ENCODE data around the gene SIN3A.
"Not testable (repeated sequence)": the region's sequence is repeated elsewhere in the genome, so short reads cannot be mapped to it uniquely, and the experiment has no call there.

SIN3A gene

DNA sequence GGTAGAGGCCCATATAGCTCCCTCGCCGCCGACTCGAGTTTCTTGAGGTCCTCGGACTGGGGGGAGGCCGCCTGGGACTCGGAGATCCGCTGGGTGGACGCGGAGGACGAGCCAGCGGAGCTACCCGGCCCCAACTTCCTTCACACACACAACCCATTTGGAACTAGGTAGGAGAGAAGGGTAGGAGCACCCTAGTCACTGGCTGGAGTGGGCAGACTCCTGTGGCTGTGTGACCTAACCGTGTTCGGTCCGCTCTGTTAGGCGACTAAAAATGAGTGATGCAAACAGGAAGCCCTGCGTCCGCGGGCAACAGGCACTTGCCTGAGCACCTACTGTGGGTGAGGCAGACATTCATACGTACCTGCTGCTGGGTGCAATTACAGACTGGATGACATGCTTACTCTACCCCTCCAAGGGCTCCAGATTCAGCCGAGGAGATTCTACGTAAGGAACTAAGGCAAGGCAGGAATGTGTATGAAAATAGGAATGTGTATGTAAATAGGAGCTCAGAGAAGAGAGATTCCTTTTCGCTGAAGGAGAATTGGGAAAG is 4.6 kb upstream of the SIN3A start:
- peak overlapping the region; percentile 83 for H3K9ac ChIP-seq (ENCODE audit: low read length)
- peaks cover 23% of the 10 kb centered on the region for H3K4me1 ChIP-seq (ENCODE audit: control insufficient read depth, insufficient read depth, low read length)
- H3K36me3 ChIP-seq (ENCODE audit: control insufficient read depth, insufficient read depth, low read length), result no peaks in the 10 kb centered on the region
- no peaks in the 10 kb centered on the region for H3K27me3 ChIP-seq (ENCODE audit: control insufficient read depth, insufficient read depth, low read length)
- peak overlapping the region; percentile 69 for H3K4me3 ChIP-seq (ENCODE audit: low read length)
- H3K9me3 ChIP-seq (ENCODE audit: control insufficient read depth, low read length), result no peaks in the 10 kb centered on the region

DNA sequence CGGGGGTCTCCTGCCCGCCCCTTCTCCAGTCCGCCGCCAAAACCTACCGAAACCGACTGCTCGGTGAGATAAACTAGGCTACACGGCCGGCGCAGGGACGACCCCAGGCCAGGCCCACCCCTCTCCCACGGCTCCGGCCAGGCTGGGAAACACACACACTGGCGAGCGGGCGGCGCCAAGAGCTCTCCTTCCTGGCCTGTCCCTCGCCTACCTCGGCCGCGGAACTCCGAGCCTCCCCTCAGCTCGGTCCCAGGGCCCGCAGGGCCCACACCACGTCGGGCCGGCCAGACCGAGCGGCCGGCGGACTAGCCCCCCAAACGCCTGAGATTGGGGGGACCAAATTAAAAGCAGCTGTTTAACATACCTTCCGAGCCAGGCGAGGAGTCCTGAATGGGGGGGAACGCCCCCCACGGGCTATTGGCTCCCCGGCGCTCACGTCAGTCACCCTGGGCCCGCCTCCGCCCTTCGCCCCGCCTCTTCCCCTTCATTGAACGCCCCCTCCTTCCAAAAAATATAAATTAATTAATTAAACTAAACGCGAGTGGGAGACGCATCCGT is 4.0 kb upstream of the SIN3A start:
- Histone ChIP-seq H3K9ac (ENCODE audit: low read length) (peak overlapping the region; percentile 83), H3K27me3 (ENCODE audit: control insufficient read depth, insufficient read depth, low read length) (no peaks in the 10 kb centered on the region), H3K9me3 (ENCODE audit: control insufficient read depth, low read length) (no peaks in the 10 kb centered on the region), H3K4me1 (ENCODE audit: control insufficient read depth, insufficient read depth, low read length) (peaks cover 18% of the 10 kb centered on the region), H3K4me3 (ENCODE audit: low read length) (peak overlapping the region; percentile 69), H3K36me3 (ENCODE audit: control insufficient read depth, insufficient read depth, low read length) (no peaks in the 10 kb centered on the region)

DNA sequence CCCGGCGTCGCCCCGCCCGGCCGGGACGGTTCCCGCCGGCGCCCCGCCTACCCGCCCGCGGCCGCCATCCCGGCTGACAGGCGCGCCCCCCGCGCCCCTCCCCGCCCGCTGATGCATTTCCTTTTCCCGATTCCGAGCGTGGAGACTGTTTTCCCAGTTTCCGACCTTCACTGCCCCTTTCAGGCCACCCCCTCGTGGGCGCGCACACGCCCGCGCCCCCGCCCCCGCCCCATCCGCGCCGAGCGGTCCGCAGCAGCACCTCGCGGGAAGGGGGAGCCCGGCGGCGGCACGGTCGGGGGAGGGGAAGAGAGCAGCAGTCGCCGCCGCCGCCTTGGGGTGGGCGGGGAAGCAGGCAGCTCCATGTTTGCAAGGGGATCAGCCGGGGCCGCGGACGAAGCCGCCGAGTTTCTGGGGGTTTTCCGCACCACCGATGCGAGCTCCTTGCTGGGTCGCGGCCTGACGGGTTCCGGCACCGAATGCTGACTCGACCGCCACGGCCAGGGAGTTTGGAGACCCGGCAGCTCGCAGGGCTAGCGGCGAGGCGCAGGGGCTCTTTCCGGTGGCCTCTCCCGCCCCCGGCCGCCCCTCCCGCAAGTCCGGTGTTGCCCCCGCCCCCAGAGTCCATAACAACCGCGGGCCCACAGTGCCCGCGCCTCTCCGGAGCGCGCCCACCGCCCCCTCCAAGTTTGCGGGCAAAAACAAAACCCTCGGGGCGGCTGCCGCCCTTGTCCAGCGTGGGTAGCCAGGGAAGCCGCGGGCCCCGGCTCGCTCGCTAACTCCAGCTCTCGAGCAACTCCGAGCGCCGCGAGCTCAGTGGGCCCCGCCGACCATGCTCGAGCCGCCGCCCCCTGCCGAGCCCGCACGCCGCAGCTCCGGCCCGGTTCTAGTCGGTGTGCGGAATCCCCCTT is 3.2 kb upstream of the SIN3A start:
- Histone ChIP-seq H3K4me3 (ENCODE audit: low read length) (peak overlapping the region; percentile 69), H3K9ac (ENCODE audit: low read length) (peak overlapping the region; percentile 83), H3K36me3 (ENCODE audit: control insufficient read depth, insufficient read depth, low read length) (no peaks in the 10 kb centered on the region), H3K4me1 (ENCODE audit: control insufficient read depth, insufficient read depth, low read length) (peaks cover 16% of the 10 kb centered on the region), H3K27me3 (ENCODE audit: control insufficient read depth, insufficient read depth, low read length) (no peaks in the 10 kb centered on the region), H3K9me3 (ENCODE audit: control insufficient read depth, low read length) (no peaks in the 10 kb centered on the region)

GRCh38 chr15:75453703-75454470 is 2.4 kb upstream of the SIN3A start:
- Histone ChIP-seq H3K9ac (ENCODE audit: low read length) (peak overlapping the region; percentile 87), H3K27me3 (ENCODE audit: control insufficient read depth, insufficient read depth, low read length) (no peaks in the 10 kb centered on the region), H3K36me3 (ENCODE audit: control insufficient read depth, insufficient read depth, low read length) (no peaks in the 10 kb centered on the region)

DNA sequence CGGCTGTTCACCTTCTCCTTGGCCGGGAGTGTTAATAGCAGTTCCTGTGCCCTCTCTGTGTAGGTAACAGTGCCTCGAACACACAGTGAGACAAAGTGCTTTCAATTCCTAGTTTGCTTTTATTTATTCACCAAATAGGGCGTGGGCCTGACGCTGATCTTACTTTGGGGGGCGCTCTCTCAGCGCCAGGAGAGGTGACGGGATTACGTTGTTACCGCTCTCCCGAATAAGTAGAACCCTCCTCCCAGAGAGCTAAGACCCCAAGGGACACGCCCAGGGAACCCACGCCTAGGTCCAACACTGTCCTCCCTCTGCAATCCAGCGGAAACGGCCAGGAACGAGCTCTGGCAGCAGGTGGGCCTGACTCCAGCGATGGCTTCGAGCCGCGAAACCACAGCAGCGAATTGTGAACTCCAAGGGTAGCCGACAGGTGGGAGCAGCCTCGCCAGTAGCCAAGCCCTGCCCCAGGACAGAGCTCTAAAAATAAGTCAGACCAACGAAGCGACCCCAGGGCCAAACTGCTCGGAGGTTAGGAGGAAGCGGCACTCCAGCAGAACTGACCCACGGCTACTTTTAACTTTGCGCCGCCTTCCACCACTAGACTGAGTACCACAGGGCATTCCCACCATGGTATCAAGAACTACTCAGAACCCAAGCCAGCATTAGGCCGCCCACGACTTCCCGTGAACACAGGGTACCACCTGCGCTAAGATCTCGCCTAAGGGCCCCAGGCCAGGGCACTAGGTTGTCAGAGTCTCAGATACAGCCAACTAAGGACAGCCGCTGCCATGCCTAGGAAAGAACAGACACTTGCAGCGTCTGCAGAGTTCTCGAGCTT is 1.6 kb upstream of the SIN3A start:
- Histone ChIP-seq H3K4me1 (ENCODE audit: control insufficient read depth, insufficient read depth, low read length) (peaks cover 16% of the 10 kb centered on the region), H3K27me3 (ENCODE audit: control insufficient read depth, insufficient read depth, low read length) (no peaks in the 10 kb centered on the region), H3K4me3 (ENCODE audit: low read length) (peak overlapping the region; percentile 81), H3K36me3 (ENCODE audit: control insufficient read depth, insufficient read depth, low read length) (no peaks in the 10 kb centered on the region), H3K9ac (ENCODE audit: low read length) (peak overlapping the region; percentile 87), H3K9me3 (ENCODE audit: control insufficient read depth, low read length) (no peaks in the 10 kb centered on the region)

More at GRCh38 chr15:75453703-75454470, 2.4 kb upstream of the SIN3A start:
- no peaks in the 10 kb centered on the region for H3K9me3 ChIP-seq (ENCODE audit: control insufficient read depth, low read length)
- H3K4me1 ChIP-seq (ENCODE audit: control insufficient read depth, insufficient read depth, low read length), result peaks cover 16% of the 10 kb centered on the region
- H3K4me3 ChIP-seq (ENCODE audit: low read length), result peak overlapping the region; percentile 81

DNA sequence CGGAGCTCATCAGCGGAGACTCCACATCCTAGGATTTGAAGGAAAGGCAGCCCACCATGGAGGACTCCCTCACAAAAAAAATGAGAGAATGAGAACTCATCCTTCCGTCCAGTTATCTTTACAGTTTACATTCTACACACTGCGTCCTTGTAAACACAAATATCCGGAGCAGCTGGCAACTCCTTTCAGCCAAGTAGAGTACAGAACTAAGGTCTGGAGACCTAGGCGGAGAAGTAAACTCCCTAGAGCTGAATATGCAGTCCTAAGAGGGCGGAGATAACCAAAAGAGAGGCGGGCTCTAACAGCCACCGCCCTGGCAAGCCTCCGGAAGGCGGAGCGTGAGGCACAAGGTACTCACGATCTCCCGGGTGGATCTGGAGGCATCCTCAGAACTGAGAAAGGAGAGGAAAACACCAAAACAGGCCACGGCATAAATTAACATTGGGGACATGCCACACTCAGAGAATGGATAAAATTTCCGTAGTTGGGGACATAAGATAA is 924 bp upstream of the SIN3A start:
- Histone ChIP-seq H3K4me3 (ENCODE audit: low read length) (peak overlapping the region; percentile 81), H3K27me3 (ENCODE audit: control insufficient read depth, insufficient read depth, low read length) (no peaks in the 10 kb centered on the region), H3K9ac (ENCODE audit: low read length) (peak overlapping the region; percentile 87), H3K36me3 (ENCODE audit: control insufficient read depth, insufficient read depth, low read length) (no peaks in the 10 kb centered on the region), H3K9me3 (ENCODE audit: control insufficient read depth, low read length) (no peaks in the 10 kb centered on the region), H3K4me1 (ENCODE audit: control insufficient read depth, insufficient read depth, low read length) (peaks cover 16% of the 10 kb centered on the region)

GRCh38 chr15:75451202-75451673 is 252 bp downstream of the SIN3A start:
- Histone ChIP-seq H3K4me1 (ENCODE audit: control insufficient read depth, insufficient read depth, low read length) (peaks cover 9% of the 10 kb centered on the region), H3K9me3 (ENCODE audit: control insufficient read depth, low read length) (no peaks in the 10 kb centered on the region)

GRCh38 chr15:75450307-75451201 is 936 bp downstream of the SIN3A start:
- H3K9me3 ChIP-seq (ENCODE audit: control insufficient read depth, low read length), result no peaks in the 10 kb centered on the region

More at GRCh38 chr15:75451202-75451673, 252 bp downstream of the SIN3A start:
- no peaks in the 10 kb centered on the region for H3K36me3 ChIP-seq (ENCODE audit: control insufficient read depth, insufficient read depth, low read length)
- H3K27me3 ChIP-seq (ENCODE audit: control insufficient read depth, insufficient read depth, low read length), result no peaks in the 10 kb centered on the region
- H3K9ac ChIP-seq (ENCODE audit: low read length), result peak overlapping the region; percentile 73
- peak overlapping the region; percentile 36 for H3K4me3 ChIP-seq (ENCODE audit: low read length)

DNA sequence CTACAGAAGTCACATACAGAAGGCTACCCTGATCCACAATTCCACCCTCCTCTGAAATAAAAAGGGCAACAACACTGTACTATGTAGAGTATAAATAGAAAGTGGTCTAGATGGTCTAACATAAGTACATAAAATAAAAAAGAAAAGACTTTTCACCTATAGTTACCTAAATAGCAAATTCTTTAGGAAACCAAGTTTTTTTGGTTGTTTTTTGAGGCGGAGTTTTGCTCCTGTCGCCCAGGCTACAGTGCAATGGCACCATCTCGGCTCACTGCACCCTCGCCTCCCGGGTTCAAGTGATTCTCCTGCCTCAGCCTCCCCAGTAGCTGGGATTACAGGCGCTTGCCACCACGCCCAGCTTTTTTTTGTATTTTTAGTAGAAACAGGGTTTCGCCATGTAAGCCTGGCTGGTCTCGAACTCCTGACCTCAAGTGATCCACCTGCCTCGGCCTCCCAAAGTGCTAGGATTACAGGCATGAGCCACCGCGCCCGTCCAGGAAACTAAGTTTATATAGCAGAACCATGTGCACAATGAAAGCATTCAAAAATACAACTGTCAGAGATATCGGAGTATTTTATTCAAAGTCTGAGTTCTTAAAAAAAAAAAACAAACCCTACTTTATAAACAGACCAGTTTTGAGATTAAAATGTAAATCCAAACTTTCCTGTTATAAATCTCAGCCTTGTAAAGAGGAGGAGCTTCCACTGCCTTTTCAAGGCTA is 1.7 kb downstream of the SIN3A start:
- Histone ChIP-seq H3K9ac (ENCODE audit: low read length) (no peak overlapping the region), H3K36me3 (ENCODE audit: control insufficient read depth, insufficient read depth, low read length) (no peaks in the 10 kb centered on the region), H3K4me1 (ENCODE audit: control insufficient read depth, insufficient read depth, low read length) (peaks cover 14% of the 10 kb centered on the region), H3K27me3 (ENCODE audit: control insufficient read depth, insufficient read depth, low read length) (no peaks in the 10 kb centered on the region), H3K4me3 (ENCODE audit: low read length) (peak overlapping the region; percentile 83), H3K9me3 (ENCODE audit: control insufficient read depth, low read length) (no peaks in the 10 kb centered on the region)

More at GRCh38 chr15:75450307-75451201, 936 bp downstream of the SIN3A start:
- Histone ChIP-seq H3K27me3 (ENCODE audit: control insufficient read depth, insufficient read depth, low read length) (no peaks in the 10 kb centered on the region), H3K4me3 (ENCODE audit: low read length) (peak overlapping the region; percentile 83), H3K4me1 (ENCODE audit: control insufficient read depth, insufficient read depth, low read length) (peaks cover 14% of the 10 kb centered on the region), H3K36me3 (ENCODE audit: control insufficient read depth, insufficient read depth, low read length) (no peaks in the 10 kb centered on the region), H3K9ac (ENCODE audit: low read length) (no peak overlapping the region)

DNA sequence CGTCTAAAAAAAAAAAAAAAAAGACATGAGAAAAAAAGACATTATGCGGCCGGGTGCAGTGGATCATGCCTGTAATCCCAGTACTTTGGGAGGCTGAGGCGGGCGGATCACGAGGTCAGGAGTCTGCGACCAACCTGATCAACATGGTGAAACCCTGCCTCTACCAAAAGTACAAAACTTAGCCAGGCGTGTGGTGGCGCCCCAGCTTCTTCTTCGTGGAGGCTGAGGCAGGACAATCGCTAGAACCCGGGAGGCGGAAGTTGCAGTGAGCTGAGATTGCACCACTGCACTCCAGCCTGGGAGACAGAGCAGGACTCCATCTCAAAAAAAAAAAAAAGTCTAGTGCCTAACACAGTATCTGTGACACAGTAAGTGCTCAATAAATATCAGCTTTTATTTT is 3.3 kb downstream of the SIN3A start:
- not testable (repeated sequence) for H3K9ac ChIP-seq (ENCODE audit: low read length); H3K27me3 ChIP-seq (ENCODE audit: control insufficient read depth, insufficient read depth, low read length); H3K36me3 ChIP-seq (ENCODE audit: control insufficient read depth, insufficient read depth, low read length); H3K4me3 ChIP-seq (ENCODE audit: low read length); H3K9me3 ChIP-seq (ENCODE audit: control insufficient read depth, low read length)
- peaks cover 14% of the 10 kb centered on the region for H3K4me1 ChIP-seq (ENCODE audit: control insufficient read depth, insufficient read depth, low read length)
